K562 (cell line): ENCODE measurements around the gene AARS1. TPM values are rescaled to one million over a fixed set of nuclear protein-coding genes. Genes with fewer than 3 reads are reported as not detected.

ENCODE experiments used
- HOXB6 ChIP-seq: fragments of 250-450 bp; sonication (Bioruptor Pico); IDR thresholded peaks from 2 replicates; pipeline ENCODE4 v1.5.1; 2022; ENCODE audit warnings: mild to moderate bottlenecking, borderline replicate concordance
- MAZ ChIP-seq, 2 experiments: fragments of 450-650 bp in 1 of 2; sonication (generic) in 1 of 2; formaldehyde crosslinking; IDR thresholded peaks in 1 of 2; conservative IDR thresholded peaks in 1 of 2; 2 replicates each; pipeline versions ENCODE4 v1.4.0 to v1.5.0; 2020; ENCODE audit warnings: mild to moderate bottlenecking in 1 of 2, missing genetic modification reagents in 1 of 2
- POLR3A ChIP-seq: IDR thresholded peaks from 2 replicates; pipeline ENCODE4 v1.6.1; 2011; ENCODE audit warnings: borderline replicate concordance, mild to moderate bottlenecking, moderate library complexity; ENCODE audit not compliant: insufficient read length, insufficient read depth; ENCODE audit errors: extremely low read depth
- TBL1XR1 ChIP-seq, 2 experiments: IDR thresholded peaks; 2 replicates each; pipeline ENCODE4 v1.6.1; 2012; ENCODE audit warnings: improper control_type of control experiment in 2 of 2, low read length in 2 of 2, mild to moderate bottlenecking in 1 of 2
- ZBTB7A ChIP-seq: IDR thresholded peaks from 2 replicates; pipeline ENCODE4 v1.6.1; 2011; ENCODE audit warnings: low read depth, mild to moderate bottlenecking, low read length, moderate library complexity, borderline replicate concordance; ENCODE audit not compliant: control insufficient read depth
- ZNF354B ChIP-seq: fragments of 250-450 bp; sonication (Bioruptor Pico); IDR thresholded peaks from 2 replicates; pipeline ENCODE4 v1.4.0; 2020
- ZNF431 ChIP-seq: sonication (generic); formaldehyde crosslinking; IDR thresholded peaks from 2 replicates; pipeline ENCODE4 v1.8.0; 2022; ENCODE audit warnings: mild to moderate bottlenecking, missing genetic modification reagents
- ZNF644 ChIP-seq: fragments of 200-800 bp; sonication (Bioruptor generic); IDR thresholded peaks from 2 replicates; pipeline ENCODE4 v1.6.1; 2016; ENCODE audit warnings: low read depth, missing genetic modification characterization, missing compliant biosample characterization
- polyA plus RNA-seq, 8 experiments: library from polyadenylated mRNA; depleted of rRNA in 4 of 8; stranded (reverse) in 5 of 8; unstranded in 3 of 8; fragments of >200 nt; fragmentation: Nextera tagmentation in 2 of 8; fragmentation: Illumina TruSeq in 1 of 8; extraction: Ambion mirVana in 2 of 8; extraction: Trizol in 1 of 8; gene quantifications; 2 replicates each; pipeline versions ENCODE4 v1.2.1 to v1.2.3, GENCODE V29; 2011 to 2014; ENCODE audit warnings: inconsistent platforms in 1 of 8, missing spikeins in 1 of 8
- total RNA-seq, 7 experiments: library from RNA; depleted of rRNA in 6 of 7; stranded (reverse); fragments of >200 nt in 6 of 7; fragmentation: Illumina TruSeq in 2 of 7; extraction: Trizol in 2 of 7; gene quantifications; 2 replicates each; pipeline versions ENCODE4 v1.2.1 to v1.2.3, GENCODE V29; 2011 to 2021; ENCODE audit warnings: low replicate concordance in 1 of 7
- TF ChIP-seq, protein P1 (sequence below): fragments of 450-650 bp; IDR thresholded peaks from 2 replicates; pipeline ENCODE4 v1.6.1; 2017; ENCODE audit warnings: antibody characterized with exemption, mild to moderate bottlenecking

Gene AARS1
- total and polyA plus RNA-seq, 9 of the 15 experiments (the other 6 are each of a cell fraction or from before 2014, with no cell fraction given) = 50.1 to 235 (median 174) TPM

DNA sequence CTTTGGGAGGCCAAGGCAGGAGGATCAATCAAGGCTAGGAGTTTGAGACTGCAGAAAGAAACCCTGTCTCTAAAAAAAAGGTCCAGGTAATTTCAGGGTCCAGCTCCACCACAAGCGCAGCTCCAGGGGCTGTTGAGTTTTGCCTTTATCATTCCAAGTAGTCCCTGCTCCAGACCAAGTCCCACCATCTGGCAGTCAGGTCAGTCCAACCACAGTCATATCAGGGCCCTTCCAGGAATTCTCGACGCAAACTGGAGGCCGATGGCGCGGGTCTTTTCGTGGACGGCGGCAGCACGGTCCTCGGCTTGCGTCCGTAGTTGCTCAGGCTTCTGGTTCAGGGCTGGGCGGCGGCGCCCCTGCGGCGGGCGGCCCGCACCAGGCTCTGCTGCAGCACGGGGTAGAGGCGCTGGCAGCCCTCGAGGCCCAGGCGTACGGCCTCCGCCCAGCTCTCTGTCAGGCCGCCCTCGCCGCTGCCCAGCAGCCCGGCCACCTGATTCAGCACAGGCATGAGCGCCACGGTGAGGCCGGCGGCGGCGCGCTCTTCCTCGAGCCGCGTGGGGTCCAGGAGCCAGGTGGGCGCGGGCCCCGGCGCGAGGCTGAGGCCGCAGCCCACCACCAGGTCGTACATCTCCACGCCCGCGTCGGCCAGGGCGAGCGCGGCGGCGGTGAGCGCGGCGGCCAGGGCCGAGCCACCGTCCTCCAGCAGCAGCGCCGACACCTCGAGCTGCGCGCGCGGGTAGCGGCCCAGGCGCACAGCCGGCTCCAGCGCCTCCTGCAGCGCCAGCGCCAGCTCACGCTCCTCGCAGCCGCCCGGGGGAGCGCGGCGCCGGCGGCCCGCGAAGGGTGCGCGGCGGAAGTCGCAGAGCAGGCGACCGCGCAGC is 38.3 kb downstream of the AARS1 start (continued):
- TF ChIP-seq POLR3A = no peak
- no peak for TF ChIP-seq ZNF354B (CRISPR knock-in tag)
- TF ChIP-seq HOXB6 = no peak
- no peak for TF ChIP-seq TBL1XR1 (IDR thresholded peaks at IDR 0.05; ENCODE audit: low read length in 2 of 2)
- TF ChIP-seq ZNF644 (tag) = no peak
- TF ChIP-seq, protein P1, sequence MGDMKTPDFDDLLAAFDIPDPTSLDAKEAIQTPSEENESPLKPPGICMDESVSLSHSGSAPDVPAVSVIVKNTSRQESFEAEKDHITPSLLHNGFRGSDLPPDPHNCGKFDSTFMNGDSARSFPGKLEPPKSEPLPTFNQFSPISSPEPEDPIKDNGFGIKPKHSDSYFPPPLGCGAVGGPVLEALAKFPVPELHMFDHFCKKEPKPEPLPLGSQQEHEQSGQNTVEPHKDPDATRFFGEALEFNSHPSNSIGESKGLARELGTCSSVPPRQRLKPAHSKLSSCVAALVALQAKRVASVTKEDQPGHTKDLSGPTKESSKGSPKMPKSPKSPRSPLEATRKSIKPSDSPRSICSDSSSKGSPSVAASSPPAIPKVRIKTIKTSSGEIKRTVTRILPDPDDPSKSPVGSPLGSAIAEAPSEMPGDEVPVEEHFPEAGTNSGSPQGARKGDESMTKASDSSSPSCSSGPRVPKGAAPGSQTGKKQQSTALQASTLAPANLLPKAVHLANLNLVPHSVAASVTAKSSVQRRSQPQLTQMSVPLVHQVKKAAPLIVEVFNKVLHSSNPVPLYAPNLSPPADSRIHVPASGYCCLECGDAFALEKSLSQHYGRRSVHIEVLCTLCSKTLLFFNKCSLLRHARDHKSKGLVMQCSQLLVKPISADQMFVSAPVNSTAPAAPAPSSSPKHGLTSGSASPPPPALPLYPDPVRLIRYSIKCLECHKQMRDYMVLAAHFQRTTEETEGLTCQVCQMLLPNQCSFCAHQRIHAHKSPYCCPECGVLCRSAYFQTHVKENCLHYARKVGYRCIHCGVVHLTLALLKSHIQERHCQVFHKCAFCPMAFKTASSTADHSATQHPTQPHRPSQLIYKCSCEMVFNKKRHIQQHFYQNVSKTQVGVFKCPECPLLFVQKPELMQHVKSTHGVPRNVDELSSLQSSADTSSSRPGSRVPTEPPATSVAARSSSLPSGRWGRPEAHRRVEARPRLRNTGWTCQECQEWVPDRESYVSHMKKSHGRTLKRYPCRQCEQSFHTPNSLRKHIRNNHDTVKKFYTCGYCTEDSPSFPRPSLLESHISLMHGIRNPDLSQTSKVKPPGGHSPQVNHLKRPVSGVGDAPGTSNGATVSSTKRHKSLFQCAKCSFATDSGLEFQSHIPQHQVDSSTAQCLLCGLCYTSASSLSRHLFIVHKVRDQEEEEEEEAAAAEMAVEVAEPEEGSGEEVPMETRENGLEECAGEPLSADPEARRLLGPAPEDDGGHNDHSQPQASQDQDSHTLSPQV = peak; percentile 80
- TF ChIP-seq ZNF431 (CRISPR knock-in tag) = 0 out of 2 replicates have a peak, but pooled peaks have one; percentile 25
- TF ChIP-seq MAZ (CRISPR knock-in tag; conservative IDR thresholded peaks at IDR 0.05 in 1 of 2, IDR thresholded peaks at IDR 0.05 in 1 of 2) = peak in 1 of 2 experiments; percentile 34; a peak in 2 of 4 replicates
- TF ChIP-seq ZBTB7A = peak; percentile 75; the same call in 1 of the 2 replicates
